PC-3 (cell line): ENCODE data around the gene NDUFV3. TPM values are rescaled to one million over a fixed set of nuclear protein-coding genes. Genes with fewer than 3 reads are reported as not detected.
"Not testable (repeated sequence)": the region's sequence is repeated elsewhere in the genome, so short reads cannot be mapped to it uniquely, and the experiment has no call there.

ENCODE experiments used
- ATAC-seq: fragments of 200-7000 bp; cut with Tn5 transposase; 2 replicates; pipeline ENCODE4 v1.9.1; 2020; ENCODE audit warnings: mild to moderate bottlenecking, moderate library complexity
- BruUV-seq: library from RNA; stranded (reverse); fragments of 400-500 nt; replicated peaks from 2 replicates; lab custom pipeline; 2021; lab: Mats Ljungman, UMichigan
- CTCF ChIA-PET: fragments of 300-600 bp; sonication (Branson Sonifier 250); formaldehyde crosslinking; loops from one replicate; lab custom pipeline; 2022; ENCODE audit warnings: antibody characterized with exemption; lab: Charles Lee
- POLR2A ChIA-PET: fragments of 300-600 bp; sonication (Branson Sonifier 250); formaldehyde crosslinking; loops from one replicate; lab custom pipeline; 2022; ENCODE audit warnings: antibody characterized with exemption; ENCODE audit not compliant: unreplicated experiment; lab: Charles Lee
- DNase-seq: peaks from one replicate; pipeline ENCODE4 v3.0.0-alpha.2; 2015
- H2AFZ ChIP-seq: fragments of 300-600 bp; sonication (generic); 2 replicates; pipeline ENCODE4 v1.6.0; 2016; ENCODE audit warnings: antibody characterized with exemption, low read length
- H3F3A ChIP-seq: fragments of 300-600 bp; sonication (generic); one replicate; pipeline ENCODE4 v1.6.0; 2017; ENCODE audit warnings: antibody characterized with exemption, low read length, control low read depth, mild to moderate bottlenecking; ENCODE audit not compliant: unreplicated experiment
- H3K27ac ChIP-seq: fragments of 300-600 bp; sonication (generic); 2 replicates; pipeline ENCODE4 v1.5.1; 2016; ENCODE audit warnings: mild to moderate bottlenecking, low read length
- H3K27me3 ChIP-seq: fragments of 300-600 bp; sonication (generic); 2 replicates; pipeline ENCODE4 v1.6.1; 2016; ENCODE audit warnings: low read length, mixed read lengths
- H3K36me3 ChIP-seq: fragments of 300-600 bp; sonication (generic); 2 replicates; pipeline ENCODE4 v1.6.1; 2016; ENCODE audit warnings: low read depth, mixed run types, low read length, mixed read lengths
- H3K4me1 ChIP-seq: fragments of 300-600 bp; sonication (generic); 2 replicates; pipeline ENCODE4 v1.5.1; 2016; ENCODE audit warnings: low read length; ENCODE audit not compliant: insufficient read depth
- H3K4me2 ChIP-seq: fragments of 300-600 bp; sonication (generic); 2 replicates; pipeline ENCODE4 v1.6.0; 2016; ENCODE audit warnings: low read length
- H3K4me3 ChIP-seq: fragments of 300-600 bp; sonication (generic); 2 replicates; pipeline ENCODE4 v1.5.1; 2016; ENCODE audit warnings: mild to moderate bottlenecking, low read length, mixed read lengths
- H3K79me2 ChIP-seq: fragments of 300-600 bp; sonication (generic); 2 replicates; pipeline ENCODE4 v1.6.1; 2017; ENCODE audit warnings: low read length, mixed read lengths
- H3K9ac ChIP-seq: fragments of 300-600 bp; sonication (generic); 2 replicates; pipeline ENCODE4 v1.6.0; 2016; ENCODE audit warnings: mild to moderate bottlenecking, low read length
- H3K9me2 ChIP-seq: fragments of 300-600 bp; sonication (generic); replicated peaks from 2 replicates; pipeline ENCODE4 v1.6.1; 2016; ENCODE audit warnings: mixed run types, low read length, mixed read lengths
- H3K9me3 ChIP-seq: fragments of 300-600 bp; sonication (generic); 2 replicates; pipeline ENCODE4 v1.6.1; 2016; ENCODE audit warnings: low read length, mixed read lengths
- H4K20me1 ChIP-seq: fragments of 300-600 bp; sonication (generic); 2 replicates; pipeline ENCODE4 v1.6.1; 2016; ENCODE audit warnings: low read length, mixed read lengths
- EZH2 ChIP-seq: fragments of 300-600 bp; sonication (generic); IDR thresholded peaks from one replicate; pipeline ENCODE4 v1.6.1; 2017; ENCODE audit warnings: antibody characterized with exemption, mild to moderate bottlenecking, low read length; ENCODE audit not compliant: unreplicated experiment
- EZH2phosphoT487 ChIP-seq: fragments of 300-600 bp; sonication (generic); IDR thresholded peaks from 2 replicates; pipeline ENCODE4 v1.6.1; 2018; ENCODE audit warnings: mild to moderate bottlenecking, antibody characterized with exemption, low read length, borderline replicate concordance
- intact Hi-C: fragments of 100-400 bp; cut with micrococcal nuclease; formaldehyde crosslinking; loops from 2 replicates; pipeline ENCODE4 v1.9.0; 2023
- total RNA-seq: library from RNA; depleted of rRNA; stranded (reverse); fragments of >200 nt; gene quantifications from 2 replicates; pipeline ENCODE4 v1.2.3, GENCODE V29; 2014
- TF ChIP-seq, protein P1 (sequence below): fragments of 300-600 bp; sonication (generic); conservative IDR thresholded peaks from 2 replicates; pipeline ENCODE4 v1.5.1; 2017; ENCODE audit warnings: antibody characterized with exemption, low read depth, mild to moderate bottlenecking, low read length

NDUFV3 gene
- total RNA-seq, 1 experiment from 2014 or later, result 61.6 TPM

GRCh38 chr21:42939582-42940413 lies 46.7 kb downstream of the NDUFV3 start:
- H3K79me2 ChIP-seq, result no peaks in the 10 kb centered on the region
- no TSS peak for BruUV-seq
- H3F3A ChIP-seq, result no peaks in the 10 kb centered on the region
- ChIA-PET POLR2A (no interaction called here), CTCF (no interaction called here)
- H3K4me3 ChIP-seq, result peak overlapping the region; percentile 10; the same call in 1 of the 2 replicates
- no peak overlapping the region for H3K9ac ChIP-seq
- no peaks in the 10 kb centered on the region for H3K9me3 ChIP-seq
- H2AFZ ChIP-seq, result no peak overlapping the region
- no peaks in the 10 kb centered on the region for H4K20me1 ChIP-seq
- peak; percentile 97 for ATAC-seq
- H3K9me2 ChIP-seq, result no peaks in the 10 kb centered on the region
- TF ChIP-seq EZH2 (no peak), EZH2phosphoT487 (no peak)
- TF ChIP-seq, protein P1, sequence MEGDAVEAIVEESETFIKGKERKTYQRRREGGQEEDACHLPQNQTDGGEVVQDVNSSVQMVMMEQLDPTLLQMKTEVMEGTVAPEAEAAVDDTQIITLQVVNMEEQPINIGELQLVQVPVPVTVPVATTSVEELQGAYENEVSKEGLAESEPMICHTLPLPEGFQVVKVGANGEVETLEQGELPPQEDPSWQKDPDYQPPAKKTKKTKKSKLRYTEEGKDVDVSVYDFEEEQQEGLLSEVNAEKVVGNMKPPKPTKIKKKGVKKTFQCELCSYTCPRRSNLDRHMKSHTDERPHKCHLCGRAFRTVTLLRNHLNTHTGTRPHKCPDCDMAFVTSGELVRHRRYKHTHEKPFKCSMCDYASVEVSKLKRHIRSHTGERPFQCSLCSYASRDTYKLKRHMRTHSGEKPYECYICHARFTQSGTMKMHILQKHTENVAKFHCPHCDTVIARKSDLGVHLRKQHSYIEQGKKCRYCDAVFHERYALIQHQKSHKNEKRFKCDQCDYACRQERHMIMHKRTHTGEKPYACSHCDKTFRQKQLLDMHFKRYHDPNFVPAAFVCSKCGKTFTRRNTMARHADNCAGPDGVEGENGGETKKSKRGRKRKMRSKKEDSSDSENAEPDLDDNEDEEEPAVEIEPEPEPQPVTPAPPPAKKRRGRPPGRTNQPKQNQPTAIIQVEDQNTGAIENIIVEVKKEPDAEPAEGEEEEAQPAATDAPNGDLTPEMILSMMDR, result no peak
- no peak overlapping the region for H3K27ac ChIP-seq
- DNase-seq, result peak; percentile 99
- H3K36me3 ChIP-seq, result no peaks in the 10 kb centered on the region
- H3K4me1 ChIP-seq, result peaks cover 16% of the 10 kb centered on the region
- H3K27me3 ChIP-seq, result no peaks in the 10 kb centered on the region
- peak overlapping the region; percentile 62 for H3K4me2 ChIP-seq
- intact Hi-C loops, result no loop called here

DNA sequence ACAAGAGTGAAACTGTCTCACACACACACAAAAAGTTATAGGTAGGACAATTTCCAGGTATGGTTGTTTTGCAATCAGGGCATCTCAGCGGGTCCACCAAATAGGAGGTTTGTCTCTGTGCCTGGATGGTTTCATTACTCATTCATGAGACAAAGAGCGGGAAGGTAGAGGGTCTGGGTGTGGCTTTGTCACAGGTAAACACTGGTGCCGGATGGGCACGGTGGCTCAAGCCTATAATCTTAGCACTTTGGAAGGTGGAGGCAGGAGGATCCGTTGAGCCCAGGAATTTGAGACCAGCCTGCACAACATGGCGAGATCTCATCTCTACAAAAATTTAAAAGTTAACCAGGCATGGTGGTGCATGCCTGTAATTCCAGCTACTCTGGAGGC lies 48.6 kb downstream of the NDUFV3 start:
- ATAC-seq, result peak; percentile 23; the same call in 1 of the 2 replicates
- Histone ChIP-seq H3K27me3 (no peaks in the 10 kb centered on the region), H3K9me3 (no peaks in the 10 kb centered on the region), H3K27ac (peak overlapping the region; percentile 15; the same call in 1 of the 2 replicates), H2AFZ (peak overlapping the region; percentile 31; the same call in 1 of the 2 replicates), H3K9me2 (no peaks in the 10 kb centered on the region), H3K4me3 (no peak overlapping the region), H3K4me2 (peak overlapping the region; percentile 35; the same call in 1 of the 2 replicates), H3K36me3 (no peaks in the 10 kb centered on the region), H3F3A (no peaks in the 10 kb centered on the region), H3K4me1 (peaks cover 16% of the 10 kb centered on the region), H3K79me2 (no peaks in the 10 kb centered on the region), H3K9ac (no peak overlapping the region), H4K20me1 (no peaks in the 10 kb centered on the region)
- TF ChIP-seq, protein P1, result no peak
- TF ChIP-seq EZH2phosphoT487 (no peak), EZH2 (no peak)
- ChIA-PET CTCF (no interaction called here), POLR2A (no interaction called here)
- DNase-seq, result peak; percentile 69
- no TSS peak for BruUV-seq
- intact Hi-C loops, result no loop called here

GRCh38 chr21:42942244-42942643 lies 49.1 kb downstream of the NDUFV3 start:
- Histone ChIP-seq H3K27ac (peak overlapping the region; percentile 15; the same call in 1 of the 2 replicates), H4K20me1 (no peaks in the 10 kb centered on the region), H3K9me3 (no peaks in the 10 kb centered on the region), H3K4me2 (no peak overlapping the region), H3K4me3 (no peak overlapping the region), H3F3A (no peaks in the 10 kb centered on the region), H3K9me2 (no peaks in the 10 kb centered on the region), H2AFZ (no peak overlapping the region), H3K9ac (no peak overlapping the region), H3K79me2 (no peaks in the 10 kb centered on the region), H3K27me3 (no peaks in the 10 kb centered on the region), H3K4me1 (peaks cover 16% of the 10 kb centered on the region), H3K36me3 (no peaks in the 10 kb centered on the region)
- TF ChIP-seq EZH2, result no peak
- TF ChIP-seq, protein P1, result no peak
- no peak for TF ChIP-seq EZH2phosphoT487
- intact Hi-C loops, result no loop called here
- peak; percentile 29 for DNase-seq
- ChIA-PET POLR2A (no interaction called here), CTCF (no interaction called here)
- no TSS peak for BruUV-seq
- ATAC-seq, result no peak

- CTCF ChIA-PET, H3K27ac ChIP-seq: not testable (repeated sequence)
Observed at GRCh38 chr21:42949094-42949755, 56.1 kb downstream of the NDUFV3 start.

More at GRCh38 chr21:42949094-42949755, 56.1 kb downstream of the NDUFV3 start:
- H3K4me3 ChIP-seq, H4K20me1 ChIP-seq, DNase-seq, H3K9me2 ChIP-seq, POLR2A ChIA-PET, intact Hi-C loops, H3F3A ChIP-seq, H3K36me3 ChIP-seq, ATAC-seq, H3K79me2 ChIP-seq, BruUV-seq, H2AFZ ChIP-seq, H3K4me1 ChIP-seq, H3K9ac ChIP-seq, H3K9me3 ChIP-seq, H3K27me3 ChIP-seq, H3K4me2 ChIP-seq: not testable (repeated sequence)
